Prostate gland (tissue), 2 donors: ENCODE measurements around the gene CCL8. TPM values are rescaled to one million over a fixed set of nuclear protein-coding genes. Genes with fewer than 3 reads are reported as not detected.

ENCODE experiments used
- DNase-seq: peaks from one replicate; pipeline ENCODE4 v3.0.0-alpha.2; 2019; ENCODE audit warnings: low spot score
- H3K27ac ChIP-seq, 2 donors: fragments of 200-600 bp; sonication (generic); 2 replicates each; pipeline ENCODE4 v1.5.1; 2017 to 2019
- H3K27me3 ChIP-seq: fragments of 200-600 bp; sonication (generic); replicated peaks from 2 replicates; pipeline ENCODE4 v1.5.1; 2019; ENCODE audit not compliant: insufficient read depth
- H3K36me3 ChIP-seq, 2 donors: fragments of 200-600 bp; sonication (generic); 1 replicate in 1 of 2; 2 replicates in 1 of 2; pipeline versions ENCODE4 v1.5.1 to v1.8.1; 2017 to 2019
- H3K4me1 ChIP-seq: fragments of 200-600 bp; sonication (generic); replicated peaks from 2 replicates; pipeline ENCODE4 v1.5.1; 2019
- H3K4me3 ChIP-seq, 2 donors: fragments of 200-600 bp; sonication (generic); 2 replicates each; pipeline ENCODE4 v1.5.1; 2017 to 2019
- H3K9me3 ChIP-seq: fragments of 200-600 bp; sonication (generic); 2 replicates; pipeline ENCODE4 v1.5.1; 2017
- CTCF ChIP-seq, 4 experiments: fragments of 200-600 bp in 2 of 4; fragments of 450-650 bp in 2 of 4; sonication (generic) in 2 of 4; IDR thresholded peaks; 1 replicate in 3 of 4; 2 replicates in 1 of 4; pipeline ENCODE4 v1.5.1; 2016 to 2019; ENCODE audit warnings: antibody characterized with exemption in 4 of 4, mild to moderate bottlenecking in 2 of 4, moderate library complexity in 2 of 4
- POLR2A ChIP-seq: fragments of 450-650 bp; IDR thresholded peaks from one replicate; pipeline ENCODE4 v1.6.1; 2016; ENCODE audit warnings: antibody characterized with exemption, mild to moderate bottlenecking
- POLR2AphosphoS5 ChIP-seq: sonication (generic); formaldehyde crosslinking; IDR thresholded peaks from one replicate; pipeline ENCODE4 v1.6.1; 2017; ENCODE audit warnings: antibody characterized with exemption
- WGBS: methylation state at CpG from one replicate; pipeline ENCODE4 v1.1.5; 2018; 5-methylcytosine and 5-hydroxymethylcytosine counted together
- intact Hi-C: fragments of 100-400 bp; cut with DNase I; formaldehyde crosslinking; loops from one replicate; pipeline ENCODE4 v1.14.2; 2022
- total RNA-seq, 2 donors: library from RNA; depleted of rRNA; stranded (reverse); fragments of >200 nt; gene quantifications; one replicate each; pipeline ENCODE4 v1.1.0, GENCODE V29; 2016

The CCL8 gene
- total RNA-seq, 2 donors from 2014 or later = not detected

GRCh38 chr17:34367486-34368195 lies 48.4 kb downstream of the CCL8 start:
- DNase-seq = no peak
- H3K27ac ChIP-seq = no peak overlapping the region
- intact Hi-C loops = no loop called here

DNA sequence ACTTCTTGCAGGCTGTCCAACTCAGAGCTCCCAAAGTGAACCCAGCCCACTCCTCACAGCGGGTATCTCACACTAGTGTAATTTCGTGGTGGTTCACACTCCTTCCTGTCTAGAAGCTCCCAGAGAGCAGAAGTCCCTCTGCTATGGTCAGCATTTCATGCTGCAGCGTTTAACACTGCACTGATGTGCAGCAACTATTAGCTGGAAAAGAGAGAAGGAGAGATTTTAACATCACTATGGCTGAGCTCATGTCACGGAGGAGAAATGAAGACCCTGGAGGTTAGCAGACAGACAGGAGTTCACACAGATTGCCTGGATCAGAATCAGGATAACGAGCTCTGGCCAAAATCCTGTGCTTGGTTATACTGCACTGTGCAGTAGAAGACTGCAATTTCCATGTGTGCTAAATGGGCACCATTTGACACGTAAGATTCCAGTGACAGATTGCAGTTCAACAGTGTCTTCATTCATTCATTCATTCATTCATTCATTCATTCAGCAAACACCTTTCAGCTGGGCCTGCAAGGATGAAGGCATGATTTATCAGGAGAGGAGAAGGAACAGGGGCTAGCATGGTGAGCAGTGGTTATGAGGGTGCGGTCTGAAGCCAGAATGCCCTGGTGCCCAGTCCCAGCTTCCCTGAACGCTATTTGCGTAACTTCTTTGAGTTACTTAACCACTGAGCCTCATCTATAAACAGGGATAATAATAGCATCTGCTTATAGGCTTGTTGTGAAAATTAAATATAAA lies 49.1 kb downstream of the CCL8 start:
- Histone ChIP-seq H3K4me3 (no peak overlapping the region), H3K4me1 (no peaks in the 10 kb centered on the region), H3K27ac (no peak overlapping the region), H3K36me3 (no peaks in the 10 kb centered on the region), H3K9me3 (no peaks in the 10 kb centered on the region), H3K27me3 (peaks cover 3% of the 10 kb centered on the region)
- 75% methylated on average over 9 of the region's 9 CpGs for WGBS
- DNase-seq = no peak
- TF ChIP-seq POLR2A (no peak), POLR2AphosphoS5 (no peak), CTCF (IDR thresholded peaks at IDR 0.05) (no peak)
- intact Hi-C loops = no loop called here

More at GRCh38 chr17:34367486-34368195, 48.4 kb downstream of the CCL8 start:
- peaks cover 4% of the 10 kb centered on the region for H3K27me3 ChIP-seq
- H3K36me3 ChIP-seq = no peaks in the 10 kb centered on the region
- TF ChIP-seq CTCF (IDR thresholded peaks at IDR 0.05) (no peak), POLR2AphosphoS5 (no peak), POLR2A (no peak)
- H3K4me3 ChIP-seq = no peak overlapping the region
- no peaks in the 10 kb centered on the region for H3K4me1 ChIP-seq
- WGBS = 81% methylated on average over 9 of the region's 9 CpGs
- H3K9me3 ChIP-seq = no peaks in the 10 kb centered on the region

DNA sequence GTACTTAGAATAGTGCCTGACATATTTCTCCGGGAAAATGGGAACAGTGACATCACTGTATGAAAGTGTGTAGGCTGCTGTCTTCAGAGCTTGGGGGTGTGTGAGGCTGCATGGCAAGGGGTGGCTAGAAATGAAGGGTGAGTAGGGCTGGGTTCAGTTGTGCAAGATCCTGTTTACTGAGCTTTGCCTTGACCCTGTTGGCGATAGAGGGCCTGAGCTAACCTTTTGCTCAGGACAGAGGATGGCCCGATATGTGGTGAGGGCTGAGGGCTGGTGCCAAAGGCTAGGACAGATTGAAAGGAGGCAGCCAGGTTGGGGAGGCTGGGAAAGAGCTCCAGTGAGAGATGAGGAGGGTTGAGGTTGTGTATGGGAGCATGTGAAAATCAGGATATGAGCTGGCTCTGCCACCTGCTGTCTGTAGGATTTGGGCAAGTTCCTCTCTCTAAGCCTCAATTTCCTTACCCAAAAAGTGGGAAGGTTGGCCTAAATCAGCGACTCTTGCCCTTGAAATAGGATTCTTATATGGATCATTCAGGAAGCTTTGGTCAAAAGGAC lies 49.8 kb downstream of the CCL8 start:
- H3K4me1 ChIP-seq = no peaks in the 10 kb centered on the region
- DNase-seq = no peak
- no peaks in the 10 kb centered on the region for H3K36me3 ChIP-seq
- WGBS = 65% methylated on average over 4 of the region's 4 CpGs
- H3K4me3 ChIP-seq = no peak overlapping the region
- TF ChIP-seq CTCF (IDR thresholded peaks at IDR 0.05) (no peak), POLR2A (no peak), POLR2AphosphoS5 (no peak)
- no peaks in the 10 kb centered on the region for H3K27me3 ChIP-seq
- no peaks in the 10 kb centered on the region for H3K9me3 ChIP-seq
- no peak overlapping the region for H3K27ac ChIP-seq
- intact Hi-C loops = no loop called here

DNA sequence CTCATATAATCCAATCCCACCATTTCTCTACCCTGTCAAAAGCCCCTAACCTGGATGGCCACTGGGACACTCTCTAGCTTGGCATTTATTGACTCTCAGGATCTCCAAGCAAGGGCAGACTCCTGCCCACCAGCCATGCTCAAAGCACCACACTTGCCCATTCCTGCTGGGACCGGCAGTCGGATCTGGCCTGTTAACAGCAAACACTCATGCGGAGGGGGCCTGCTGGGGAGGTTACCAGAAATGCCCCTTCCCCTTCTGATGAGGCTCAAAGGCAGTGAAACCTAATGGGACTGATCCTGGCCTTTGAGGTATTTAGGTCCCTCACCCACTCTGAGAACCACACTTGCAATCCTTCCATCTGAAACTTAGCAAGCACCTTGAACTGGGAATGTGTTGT lies 50.3 kb downstream of the CCL8 start:
- intact Hi-C loops = no loop called here
- TF ChIP-seq POLR2A (no peak), POLR2AphosphoS5 (no peak), CTCF (IDR thresholded peaks at IDR 0.05) (no peak)
- no peak overlapping the region for H3K27ac ChIP-seq
- no peak overlapping the region for H3K4me3 ChIP-seq
- H3K4me1 ChIP-seq = no peaks in the 10 kb centered on the region
- no peaks in the 10 kb centered on the region for H3K27me3 ChIP-seq
- no peak for DNase-seq
- 88% methylated on average over 3 of the region's 3 CpGs for WGBS
- H3K9me3 ChIP-seq = no peaks in the 10 kb centered on the region
- H3K36me3 ChIP-seq = no peaks in the 10 kb centered on the region
